HK-2 (cell line): ENCODE results near the gene MPZL3.
"Not testable (repeated sequence)": the region's sequence is repeated elsewhere in the genome, so short reads cannot be mapped to it uniquely, and the experiment has no call there.

Source experiments
- DNase-seq: peaks from one replicate; pipeline ENCODE4 v3.0.0-alpha.2; 2018; ENCODE audit not compliant: unreplicated experiment

MPZL3 gene

DNA sequence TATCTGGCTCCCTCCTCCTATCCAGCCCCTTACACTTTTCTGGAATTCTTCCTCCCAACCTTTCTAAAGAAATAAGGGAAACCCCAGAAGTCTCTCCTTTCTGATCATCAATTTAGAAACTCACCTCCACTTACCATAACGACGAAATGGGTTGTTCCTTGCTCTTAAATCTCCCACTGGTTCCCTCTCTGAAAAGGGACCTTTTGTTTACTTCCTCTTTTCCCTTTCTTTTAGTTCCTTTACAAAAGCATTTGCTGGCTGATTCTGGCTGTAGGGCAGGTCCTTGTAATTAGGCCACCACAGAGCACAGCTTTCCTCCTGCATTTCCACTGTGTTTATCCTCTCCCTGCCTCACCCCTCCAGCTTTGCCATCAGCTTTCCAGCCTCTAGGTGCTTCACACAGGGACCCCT, 39.4 kb downstream of the MPZL3 start:
- no peak for DNase-seq

DNA sequence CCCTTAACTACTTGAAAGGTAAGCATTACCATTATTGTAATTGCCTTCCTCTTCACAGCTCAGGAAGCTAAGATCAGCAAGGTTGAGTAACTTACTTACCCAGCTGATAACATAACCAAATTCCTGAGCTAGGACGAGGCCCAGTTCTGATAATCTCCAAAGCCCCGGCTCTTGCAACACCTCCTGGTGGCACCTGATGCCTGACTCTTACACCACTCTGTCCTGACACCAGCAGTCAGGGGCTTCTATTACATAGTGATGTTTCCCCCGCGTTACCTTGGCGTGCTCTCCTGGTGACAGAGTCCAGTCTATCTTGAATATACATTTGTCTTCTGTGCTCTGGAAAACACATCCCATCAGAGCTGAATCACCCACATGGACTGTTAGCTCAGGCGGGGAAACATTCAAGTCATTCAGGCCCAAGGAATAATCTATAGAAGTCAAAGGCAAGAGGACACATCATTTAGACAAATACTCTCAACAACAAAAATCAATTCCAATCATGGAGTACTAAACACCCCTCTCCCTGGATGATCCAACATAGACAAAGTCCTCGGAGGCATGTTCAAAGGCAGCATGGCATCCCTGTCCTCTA, 39.9 kb downstream of the MPZL3 start:
- DNase-seq, result no peak

DNA sequence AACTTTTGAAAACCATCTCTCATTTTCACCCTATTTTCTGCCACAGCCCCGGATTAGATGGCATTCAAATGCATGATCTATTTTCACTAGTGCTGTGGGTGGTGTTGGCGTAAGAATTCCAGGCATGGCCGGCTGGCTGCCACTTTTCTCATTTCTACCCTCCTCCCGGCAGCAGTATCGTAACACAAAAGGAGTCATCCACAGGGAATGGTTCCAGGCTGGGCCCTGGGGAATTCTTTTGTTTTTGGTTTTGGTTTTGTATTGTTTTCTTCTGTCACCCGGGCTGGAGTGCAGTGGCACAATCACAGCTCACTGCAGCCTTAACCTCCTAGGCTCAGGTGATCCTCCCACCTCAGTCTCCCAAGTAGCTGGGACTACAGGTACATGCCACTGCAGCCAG, 41.2 kb downstream of the MPZL3 start:
- DNase-seq, result no peak

DNA sequence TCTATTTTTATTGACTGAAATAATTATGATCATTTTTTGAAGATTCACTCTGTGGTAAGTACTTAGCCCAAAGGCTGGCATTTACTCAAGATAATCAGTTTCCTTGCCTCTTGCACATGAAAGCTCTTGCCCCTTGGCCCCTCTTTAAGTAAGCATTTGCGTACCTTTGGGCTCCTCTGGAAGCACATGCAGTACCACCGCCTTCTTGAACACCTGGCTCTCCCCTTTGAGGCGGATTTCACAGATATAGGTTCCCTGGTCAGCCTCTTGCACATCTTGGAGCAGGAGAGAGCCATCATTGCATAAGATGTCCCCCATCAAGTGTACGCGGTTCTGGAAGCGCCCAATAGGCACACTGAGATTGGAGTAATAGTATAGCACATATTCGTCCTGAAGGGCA, 41.8 kb downstream of the MPZL3 start:
- no peak for DNase-seq

DNA sequence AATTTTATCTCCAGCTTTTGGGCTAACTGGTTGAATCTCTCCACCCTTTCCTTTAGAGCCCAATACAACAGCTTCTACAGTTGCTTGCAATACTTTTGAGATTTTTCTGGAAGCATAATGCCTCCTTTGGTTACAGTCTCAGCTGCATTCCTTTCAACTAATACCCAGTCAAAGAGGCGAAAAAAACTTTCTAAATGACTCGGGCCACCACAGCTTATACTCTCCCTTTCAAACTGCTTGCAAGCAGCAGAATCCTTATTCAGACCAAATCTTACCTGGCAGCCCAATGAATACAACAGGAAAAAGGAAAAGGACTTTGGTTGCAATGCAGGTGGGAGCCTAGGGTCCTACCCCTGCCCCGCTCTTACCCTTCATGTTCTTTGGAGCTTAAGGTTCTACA, 43.1 kb downstream of the MPZL3 start:
- DNase-seq, result no peak

DNA sequence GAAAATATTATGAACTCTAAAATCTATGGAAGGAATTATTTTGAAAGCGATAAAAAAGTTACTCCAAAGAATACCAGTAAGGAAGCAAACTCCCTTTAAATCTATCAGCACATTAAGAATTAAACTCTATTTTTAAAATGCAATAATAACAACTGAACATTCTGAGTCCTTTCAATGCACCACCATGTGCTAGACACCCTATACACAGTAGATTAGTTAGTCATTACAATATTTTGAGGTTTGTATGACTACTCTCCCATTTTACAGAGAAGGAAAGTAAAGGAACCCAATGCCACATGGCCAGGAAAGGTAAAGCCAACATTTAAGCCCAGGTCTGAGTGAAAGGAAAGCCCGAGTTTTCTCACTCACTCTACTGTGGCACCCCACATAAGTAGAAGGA, 45.1 kb downstream of the MPZL3 start:
- DNase-seq, result no peak

DNA sequence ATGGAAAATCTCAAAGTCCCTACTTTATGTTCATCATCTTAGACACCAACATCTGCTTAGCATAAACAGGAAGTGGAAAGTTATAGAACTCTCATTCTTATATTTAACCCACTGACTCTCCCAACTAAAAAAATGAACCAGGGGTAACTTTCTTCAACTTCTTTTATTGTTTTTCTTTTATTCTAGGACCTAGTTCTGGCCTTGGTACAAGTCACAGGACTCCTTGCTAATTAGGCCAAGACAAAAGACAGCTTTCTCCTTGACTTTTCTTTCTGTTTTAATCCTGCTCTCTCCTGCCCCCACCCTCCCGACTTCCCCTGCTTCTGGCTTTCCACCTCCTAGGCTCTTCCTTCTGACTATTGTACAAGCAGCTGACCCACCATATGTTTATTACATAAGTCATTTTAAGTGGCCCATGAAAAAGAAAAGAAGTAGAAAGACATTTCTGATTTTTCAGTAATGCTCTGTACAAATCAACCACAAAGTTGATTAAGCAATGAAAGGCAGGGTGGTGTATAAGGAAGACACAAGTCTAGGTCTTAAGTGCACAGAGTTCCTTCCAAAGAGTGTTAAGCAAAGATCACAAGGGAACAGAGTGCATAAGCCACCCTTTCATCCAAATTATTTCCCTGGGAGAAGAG, 45.7 kb downstream of the MPZL3 start:
- DNase-seq, result no peak

DNA sequence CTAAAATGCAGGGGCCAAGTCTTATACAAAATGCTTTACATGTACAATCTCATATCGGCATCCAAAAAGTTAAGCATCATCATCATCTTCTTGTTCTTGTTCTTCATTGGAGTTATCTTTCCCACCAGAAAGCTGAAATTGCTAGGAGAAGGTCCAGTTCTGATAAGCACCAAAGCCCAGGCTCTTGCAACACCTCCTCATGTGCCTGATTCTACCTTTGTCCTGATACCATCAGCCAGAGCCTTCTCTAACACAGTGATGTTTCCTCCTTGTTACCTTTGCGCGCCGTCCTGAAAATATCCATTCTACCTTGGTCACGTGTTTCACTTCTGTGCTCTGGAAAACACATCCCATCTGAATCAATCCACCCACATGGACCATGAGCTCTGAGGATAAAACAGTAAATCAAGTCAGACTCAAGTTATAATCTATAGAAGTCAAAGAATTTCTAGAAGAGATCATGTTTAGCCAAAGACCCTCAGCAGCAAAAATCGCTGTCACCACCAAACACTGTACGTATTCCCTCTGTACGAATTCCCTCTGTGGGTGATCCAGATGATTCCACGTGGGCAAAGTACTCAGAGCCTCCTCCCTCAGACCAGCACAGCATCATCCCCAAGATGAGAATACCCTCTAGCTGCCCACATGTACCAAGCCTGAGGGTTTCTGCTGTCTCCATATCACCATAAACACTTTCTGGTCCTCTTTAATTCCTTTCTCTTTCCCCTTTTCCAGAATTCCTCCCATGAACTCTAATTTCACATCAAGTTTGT, 46.4 kb downstream of the MPZL3 start:
- DNase-seq, result no peak

DNA sequence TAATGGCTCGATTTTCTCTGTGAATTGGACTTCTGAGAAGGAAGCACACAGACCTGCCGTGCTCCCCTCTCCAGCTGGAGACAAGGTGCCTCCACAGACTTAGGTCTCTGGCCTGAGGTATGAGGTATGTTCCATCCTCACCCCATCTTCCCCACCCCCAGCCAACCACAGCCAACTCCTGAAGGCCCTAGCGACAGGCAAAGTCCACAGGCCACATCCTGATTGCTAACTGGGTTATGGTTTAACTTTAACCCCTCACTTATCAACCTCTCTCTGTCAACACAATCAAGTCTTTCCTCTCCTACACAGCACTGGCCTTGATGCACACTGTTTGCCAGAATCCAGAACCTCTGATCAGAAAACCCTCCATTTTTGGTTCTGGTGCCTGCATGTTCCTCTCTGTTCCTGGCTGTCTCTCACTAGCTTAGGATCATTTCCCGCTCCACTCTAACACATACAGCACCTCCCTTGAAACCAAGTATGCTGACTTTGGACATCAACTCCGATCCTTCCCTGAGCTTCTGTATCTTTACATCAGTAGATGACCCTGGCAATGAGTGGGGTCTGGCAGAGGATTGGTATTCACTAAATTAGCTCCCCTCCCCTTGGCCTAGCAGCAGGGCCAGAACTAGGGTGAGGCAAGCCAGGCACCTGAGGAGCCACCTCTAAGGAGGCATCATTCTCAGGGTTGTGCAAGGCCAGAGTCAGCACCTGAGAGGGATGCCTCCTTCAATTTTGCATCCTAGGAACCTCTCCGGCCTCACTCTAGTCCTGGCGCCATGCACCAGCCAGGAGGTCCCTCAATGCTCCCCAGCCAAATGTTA, 49.4 kb downstream of the MPZL3 start:
- DNase-seq, result peak; percentile 8

DNA sequence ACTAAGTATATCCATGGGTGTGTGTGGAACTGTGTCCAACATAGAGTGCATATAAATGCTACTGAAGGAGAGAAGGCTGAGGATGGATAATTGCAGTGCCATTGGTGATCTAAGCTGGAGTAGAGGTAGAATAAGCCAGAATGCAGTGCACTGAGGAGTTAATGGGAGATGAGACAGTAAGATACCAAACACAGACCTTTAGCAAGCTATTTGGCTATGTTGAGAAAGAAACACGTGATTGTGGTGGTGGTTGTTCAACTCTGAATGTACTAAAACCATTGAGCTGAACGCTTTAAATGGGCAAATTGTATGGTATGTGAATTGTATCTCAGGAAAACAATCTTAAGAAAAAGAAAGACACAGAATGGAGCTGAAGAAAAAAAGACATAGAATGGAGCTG, 50.2 kb downstream of the MPZL3 start:
- DNase-seq, result no peak

DNA sequence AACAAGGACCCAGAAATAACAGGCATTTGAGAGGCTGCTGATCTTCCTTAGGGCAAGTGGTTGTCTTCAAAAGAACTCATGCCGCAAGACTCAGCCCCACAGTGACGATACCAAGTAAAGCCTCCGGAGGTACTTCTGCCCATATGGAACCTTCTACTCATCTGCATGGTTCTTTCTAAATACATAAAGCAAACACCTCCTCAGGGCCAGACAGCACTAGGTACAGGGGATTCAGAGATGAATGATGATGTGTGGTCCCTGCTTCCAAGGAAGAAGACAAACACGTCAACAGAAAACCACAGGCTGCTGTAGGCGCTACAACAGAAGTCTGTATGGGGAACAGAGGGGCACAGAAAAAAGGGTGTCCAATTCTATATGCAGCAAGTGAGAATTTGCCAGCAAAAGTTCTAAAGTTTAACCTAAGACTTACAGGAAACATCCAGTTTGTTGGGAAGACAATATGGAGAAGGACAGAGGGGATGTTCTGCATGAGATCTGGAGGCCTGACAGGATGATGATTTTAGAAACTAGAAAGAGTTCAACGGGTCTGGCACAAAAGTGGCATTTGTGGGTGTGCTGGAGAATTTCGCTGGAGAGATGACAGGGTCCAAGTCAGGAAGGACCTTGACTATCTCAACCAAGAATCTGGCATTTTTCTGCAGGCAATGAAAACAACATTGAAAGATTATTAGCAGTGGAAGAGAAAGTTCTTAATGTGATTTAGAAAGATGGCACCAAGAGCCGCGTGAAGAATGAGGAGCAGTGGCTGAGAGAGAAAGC, 51.1 kb downstream of the MPZL3 start:
- DNase-seq, result no peak

DNA sequence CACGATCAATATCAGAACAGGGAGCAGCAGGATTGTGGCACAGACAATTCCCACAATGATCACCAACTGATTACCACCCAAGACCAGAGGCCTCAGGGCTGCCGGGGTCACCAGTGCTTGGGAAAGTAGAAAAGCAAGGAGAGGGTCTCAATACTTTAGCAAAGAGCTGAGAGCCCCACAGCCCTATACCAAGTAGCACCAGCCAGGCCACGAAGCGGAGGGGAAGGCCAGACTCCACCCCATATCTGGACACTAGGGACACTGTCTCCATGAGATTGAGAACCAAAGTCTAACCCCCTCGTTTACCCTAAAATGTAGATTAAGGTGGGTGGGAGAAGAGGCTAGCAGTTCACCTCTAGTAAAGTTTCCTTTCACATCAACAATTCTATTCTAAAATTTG, 51.7 kb downstream of the MPZL3 start:
- no peak for DNase-seq

DNA sequence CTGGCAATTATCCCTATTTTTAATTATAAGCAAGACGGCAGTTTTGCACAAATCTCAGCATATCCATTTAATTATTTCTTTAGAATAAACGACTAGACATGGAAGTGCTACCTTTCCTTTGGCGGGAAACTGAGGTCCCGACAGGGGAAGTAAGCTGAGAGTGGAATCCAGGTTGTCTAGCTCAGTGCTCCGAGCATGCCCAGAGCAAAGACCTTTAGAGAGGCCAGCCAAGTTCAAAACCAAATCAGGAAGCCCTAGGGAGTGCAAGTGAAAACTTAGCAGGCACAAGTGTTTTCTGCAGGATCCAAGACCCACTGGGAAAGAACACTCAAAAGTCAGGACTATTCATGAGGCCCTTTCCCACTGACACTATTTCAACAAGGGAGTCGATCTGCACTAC, 53.0 kb downstream of the MPZL3 start:
- no peak for DNase-seq

DNA sequence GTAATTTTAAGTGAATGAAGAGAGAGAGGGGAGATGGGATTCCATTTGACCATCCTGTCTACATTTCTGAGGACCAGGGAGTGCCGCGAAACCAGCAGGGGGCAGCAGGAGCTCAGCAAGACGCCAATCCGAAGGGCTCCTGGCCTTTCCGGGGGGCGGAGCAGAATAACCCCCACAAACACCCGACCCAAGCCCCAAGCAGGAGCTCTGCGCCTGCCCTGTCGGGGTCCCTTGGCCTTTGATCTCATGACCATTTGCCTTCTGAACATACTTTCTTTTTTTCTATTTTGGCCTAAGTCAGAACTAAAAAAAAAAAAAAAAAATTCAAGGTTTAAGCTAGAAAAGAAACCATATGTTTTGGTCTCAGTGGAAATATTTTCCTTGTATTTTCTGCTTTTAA, 53.8 kb downstream of the MPZL3 start:
- peak; percentile 55 for DNase-seq

DNA sequence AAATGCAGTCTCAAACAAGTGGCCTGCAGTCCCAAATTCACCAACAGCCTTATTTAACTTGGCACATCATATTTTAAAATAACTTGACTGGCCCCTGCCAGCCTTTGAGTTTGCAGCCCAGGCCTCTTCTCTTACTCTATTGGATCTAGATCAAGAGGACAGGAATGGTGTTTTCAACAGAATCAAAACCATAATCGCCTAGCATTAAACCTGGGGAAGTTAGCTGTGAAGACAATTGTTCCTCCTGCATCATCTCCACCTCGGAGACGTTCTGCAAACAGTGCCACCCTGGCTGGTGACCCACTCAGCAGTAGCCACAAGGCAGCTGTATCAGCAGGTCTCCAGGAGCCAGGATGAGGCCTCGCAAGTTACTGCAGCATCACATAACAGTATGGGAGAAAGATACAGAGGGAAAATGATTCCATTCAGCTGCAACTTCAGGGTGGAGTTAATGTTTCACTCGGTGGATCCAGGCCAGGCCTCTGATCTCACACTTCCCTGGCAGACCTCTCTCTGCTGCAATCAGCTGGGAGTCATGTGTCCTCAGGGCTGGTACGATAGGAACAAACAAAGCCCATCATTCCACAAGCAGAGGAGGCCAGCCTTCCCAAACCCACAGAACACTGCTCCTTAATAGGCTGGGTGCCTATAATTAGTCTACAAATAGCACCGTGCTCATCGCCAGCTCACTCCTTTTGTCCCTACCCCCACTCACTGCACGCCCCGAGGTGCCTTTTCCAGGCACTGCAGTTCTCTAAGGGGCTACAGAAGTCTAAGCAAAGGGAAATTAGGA, 57.1 kb downstream of the MPZL3 start:
- DNase-seq, result peak; percentile 60

DNA sequence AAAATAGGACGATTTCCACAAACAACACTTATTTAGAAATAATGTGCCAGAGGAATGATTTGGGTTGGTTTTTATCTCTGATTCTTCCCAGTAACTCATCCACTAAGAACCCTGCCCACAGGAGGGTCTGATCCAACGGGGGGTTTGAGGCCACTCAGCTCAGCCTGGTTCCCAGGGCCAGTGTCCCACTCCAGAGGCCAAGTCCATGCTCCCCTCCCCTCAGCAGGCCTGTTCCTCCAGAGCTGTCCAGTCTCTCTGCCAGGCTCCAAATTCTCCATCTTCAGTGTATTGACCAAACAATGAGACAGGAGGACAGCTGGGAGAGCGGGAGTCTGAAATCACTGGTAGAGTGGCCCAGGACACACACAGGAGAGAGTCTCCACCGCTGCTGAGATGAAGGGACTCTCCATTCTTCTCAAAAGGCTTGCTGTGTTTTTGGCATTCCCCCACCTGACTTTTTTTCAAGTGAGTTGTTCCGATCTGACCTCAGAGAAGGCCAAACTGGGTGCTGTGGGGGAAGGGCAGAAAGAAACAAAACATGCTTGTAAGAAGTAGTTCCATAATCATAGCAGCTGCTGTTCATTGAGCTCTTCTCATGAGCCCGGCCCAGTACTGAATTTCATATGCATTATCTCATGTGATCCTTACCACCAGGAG, 58.1 kb downstream of the MPZL3 start:
- no peak for DNase-seq

DNA sequence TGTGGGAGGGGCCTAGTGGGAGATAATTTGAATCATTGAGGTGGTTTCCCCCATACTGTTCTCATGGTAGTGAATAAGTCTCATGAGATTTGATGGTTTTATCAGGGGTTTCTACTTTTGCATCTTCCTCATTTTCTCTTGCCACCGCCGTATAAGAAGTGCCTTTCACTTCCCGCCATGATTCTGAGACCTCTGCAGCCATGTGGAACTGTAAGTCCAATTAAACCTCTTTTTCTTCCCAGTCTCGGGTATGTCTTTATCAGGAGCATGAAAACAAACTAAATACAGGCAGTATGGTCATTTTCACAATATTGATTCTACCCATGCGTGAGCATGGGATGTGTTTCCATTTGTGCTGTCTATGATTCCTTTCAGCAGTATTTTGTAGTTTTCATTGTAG, 59.3 kb downstream of the MPZL3 start:
- DNase-seq, result not testable (repeated sequence)

DNA sequence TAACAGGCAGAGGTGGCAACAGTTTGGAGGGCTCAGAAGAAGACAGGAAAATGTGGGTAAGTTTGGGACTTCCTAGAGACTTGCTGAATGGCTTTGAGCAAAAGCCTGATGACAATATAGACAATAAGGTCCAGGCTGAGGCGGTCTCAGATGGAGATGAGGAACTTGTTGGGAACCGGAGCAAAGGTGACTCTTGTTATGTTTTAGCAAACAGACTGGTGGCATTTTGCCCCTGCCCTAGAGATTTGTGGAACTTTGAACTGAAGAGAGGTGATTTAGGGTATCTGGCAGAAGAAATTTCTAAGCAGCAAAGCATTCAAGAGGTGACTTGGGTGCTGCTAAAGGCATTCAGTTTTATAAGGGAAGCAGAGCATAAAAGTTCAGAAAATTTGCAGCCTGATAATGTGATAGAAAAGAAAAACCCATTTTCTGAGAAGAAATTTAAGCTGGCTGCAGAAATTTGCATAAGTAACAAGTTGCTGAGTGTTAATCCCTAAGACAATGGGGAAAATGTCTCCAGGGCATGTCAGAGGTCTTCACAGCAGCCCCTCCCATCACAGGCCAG, 61.1 kb downstream of the MPZL3 start:
- DNase-seq, result not testable (repeated sequence)

DNA sequence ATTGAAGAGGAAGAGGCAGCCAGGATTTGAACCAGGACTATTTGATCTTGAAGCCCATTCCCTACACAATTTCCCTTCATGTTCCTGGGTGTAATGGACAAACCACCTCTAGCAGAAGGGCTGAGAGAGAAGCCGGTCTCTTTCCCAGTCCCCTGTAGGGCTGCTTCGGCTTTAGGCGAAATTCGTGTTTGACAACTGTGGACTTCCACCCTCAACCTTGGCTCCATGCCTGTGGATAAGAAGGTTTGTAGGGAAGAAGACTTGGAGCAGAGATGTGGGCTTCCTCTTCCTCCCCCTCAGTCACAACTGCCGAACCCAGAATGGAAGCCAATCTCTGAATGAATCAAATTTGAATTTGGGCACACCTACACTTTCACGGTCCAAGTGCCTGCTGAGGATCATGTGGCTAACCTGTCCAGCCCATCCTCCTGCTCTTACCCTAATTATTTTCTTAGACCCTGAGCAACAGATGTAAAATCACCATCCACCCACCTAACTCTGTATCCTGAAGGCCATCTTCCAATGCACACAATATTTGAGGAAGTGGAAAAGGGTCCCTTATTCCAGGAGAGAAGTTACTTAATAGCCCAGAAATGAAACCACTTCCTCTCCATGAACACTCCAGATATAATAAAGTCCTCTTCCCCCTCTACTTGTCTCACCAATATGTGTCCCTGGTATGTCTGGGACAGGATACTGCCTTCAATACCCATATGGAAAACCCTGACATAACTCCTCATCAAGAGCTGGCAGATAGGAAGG, 65.6 kb downstream of the MPZL3 start:
- DNase-seq, result no peak
